Gastrocnemius medialis (tissue), 4 donors: ENCODE results near the gene TBP.
"Not testable (repeated sequence)": the region's sequence is repeated elsewhere in the genome, so short reads cannot be mapped to it uniquely, and the experiment has no call there.

Experiments used
- POLR2A ChIP-seq, 2 donors: fragments of 450-650 bp; IDR thresholded peaks; one replicate each; pipeline ENCODE4 v1.6.1; 2017; ENCODE audit warnings: antibody characterized with exemption in 2 of 2, mild to moderate bottlenecking in 2 of 2, moderate library complexity in 2 of 2
- TF ChIP-seq, protein P1 (sequence below), 5 experiments: fragments of 450-650 bp in 3 of 5; fragments of 200-600 bp in 2 of 5; sonication (generic) in 2 of 5; IDR thresholded peaks in 4 of 5; conservative IDR thresholded peaks in 1 of 5; 1 replicate in 4 of 5; 2 replicates in 1 of 5; pipeline ENCODE4 v1.5.1; 2016 to 2019; ENCODE audit warnings: antibody characterized with exemption in 5 of 5, mild to moderate bottlenecking in 3 of 5, moderate library complexity in 3 of 5

GRCh38 chr6:170527995-170528394 is 26.2 kb upstream of the TBP start:
- TF ChIP-seq, protein P1, sequence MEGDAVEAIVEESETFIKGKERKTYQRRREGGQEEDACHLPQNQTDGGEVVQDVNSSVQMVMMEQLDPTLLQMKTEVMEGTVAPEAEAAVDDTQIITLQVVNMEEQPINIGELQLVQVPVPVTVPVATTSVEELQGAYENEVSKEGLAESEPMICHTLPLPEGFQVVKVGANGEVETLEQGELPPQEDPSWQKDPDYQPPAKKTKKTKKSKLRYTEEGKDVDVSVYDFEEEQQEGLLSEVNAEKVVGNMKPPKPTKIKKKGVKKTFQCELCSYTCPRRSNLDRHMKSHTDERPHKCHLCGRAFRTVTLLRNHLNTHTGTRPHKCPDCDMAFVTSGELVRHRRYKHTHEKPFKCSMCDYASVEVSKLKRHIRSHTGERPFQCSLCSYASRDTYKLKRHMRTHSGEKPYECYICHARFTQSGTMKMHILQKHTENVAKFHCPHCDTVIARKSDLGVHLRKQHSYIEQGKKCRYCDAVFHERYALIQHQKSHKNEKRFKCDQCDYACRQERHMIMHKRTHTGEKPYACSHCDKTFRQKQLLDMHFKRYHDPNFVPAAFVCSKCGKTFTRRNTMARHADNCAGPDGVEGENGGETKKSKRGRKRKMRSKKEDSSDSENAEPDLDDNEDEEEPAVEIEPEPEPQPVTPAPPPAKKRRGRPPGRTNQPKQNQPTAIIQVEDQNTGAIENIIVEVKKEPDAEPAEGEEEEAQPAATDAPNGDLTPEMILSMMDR (IDR thresholded peaks at IDR 0.05 in 4 of 5, conservative IDR thresholded peaks at IDR 0.05 in 1 of 5): not testable (repeated sequence)
- not testable (repeated sequence) for TF ChIP-seq POLR2A (IDR thresholded peaks at IDR 0.05)
